Measurements from ENCODE around the gene PNMT.
A peak's percentile ranks its signal among the peaks of the same experiment; 100 is the strongest.

Gene PNMT

DNA sequence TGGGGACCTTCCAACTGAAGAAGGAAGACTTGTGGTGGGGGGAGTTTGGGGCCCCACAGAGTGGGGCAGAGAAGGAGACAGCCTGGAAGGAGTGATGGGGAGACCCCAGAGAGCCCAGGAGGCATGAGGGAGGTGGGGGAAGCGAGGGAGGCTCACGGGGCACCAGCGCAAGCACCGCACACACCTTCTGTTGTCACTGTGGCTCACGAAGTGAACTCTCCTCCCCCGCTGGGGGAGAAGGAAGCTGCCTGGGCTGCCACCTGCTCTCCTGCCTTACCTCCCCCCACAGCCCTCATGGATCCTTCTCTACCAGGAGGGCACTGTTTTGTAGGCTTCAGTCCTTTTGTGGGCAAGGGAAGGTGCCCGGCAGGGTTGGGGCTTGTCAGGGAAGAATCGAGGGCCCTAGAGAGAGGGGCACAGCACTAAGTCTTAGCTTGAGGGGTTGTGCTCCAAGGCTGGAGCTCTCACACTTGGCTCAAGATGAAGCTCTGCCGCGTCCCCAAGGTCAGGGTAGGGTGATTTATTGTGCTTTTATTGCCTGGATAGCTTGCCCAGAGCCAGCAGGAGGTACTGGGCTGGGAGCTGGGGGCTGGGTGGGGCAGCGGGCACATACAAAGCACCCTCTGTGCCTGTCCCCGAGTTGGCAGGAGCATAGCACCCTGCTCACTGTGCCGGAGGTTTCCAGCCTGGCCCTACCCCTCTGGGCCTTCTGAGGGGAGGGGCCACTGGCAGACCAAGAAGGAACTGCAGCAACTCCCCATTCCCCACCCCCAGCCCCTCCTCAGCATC, 35.9 kb upstream of the PNMT start:
- CTCF ChIA-PET, result interaction anchor here (23.3 to 28.8 kb wide), 3 partner anchors 8 to 77 kb away, joined by 781 to 822 read pairs (median 822); partner anchors contain the start of genes PPP1R1B and STARD3
- no peak for DNase-seq (ENCODE audit: low read depth, low spot score)
- POLR2A ChIA-PET, result interaction anchor here (0.8 kb wide), 1 partner anchor 9 kb away, joined by 3 read pairs; no protein-coding TSS in a partner anchor
- TF ChIP-seq, protein P1, sequence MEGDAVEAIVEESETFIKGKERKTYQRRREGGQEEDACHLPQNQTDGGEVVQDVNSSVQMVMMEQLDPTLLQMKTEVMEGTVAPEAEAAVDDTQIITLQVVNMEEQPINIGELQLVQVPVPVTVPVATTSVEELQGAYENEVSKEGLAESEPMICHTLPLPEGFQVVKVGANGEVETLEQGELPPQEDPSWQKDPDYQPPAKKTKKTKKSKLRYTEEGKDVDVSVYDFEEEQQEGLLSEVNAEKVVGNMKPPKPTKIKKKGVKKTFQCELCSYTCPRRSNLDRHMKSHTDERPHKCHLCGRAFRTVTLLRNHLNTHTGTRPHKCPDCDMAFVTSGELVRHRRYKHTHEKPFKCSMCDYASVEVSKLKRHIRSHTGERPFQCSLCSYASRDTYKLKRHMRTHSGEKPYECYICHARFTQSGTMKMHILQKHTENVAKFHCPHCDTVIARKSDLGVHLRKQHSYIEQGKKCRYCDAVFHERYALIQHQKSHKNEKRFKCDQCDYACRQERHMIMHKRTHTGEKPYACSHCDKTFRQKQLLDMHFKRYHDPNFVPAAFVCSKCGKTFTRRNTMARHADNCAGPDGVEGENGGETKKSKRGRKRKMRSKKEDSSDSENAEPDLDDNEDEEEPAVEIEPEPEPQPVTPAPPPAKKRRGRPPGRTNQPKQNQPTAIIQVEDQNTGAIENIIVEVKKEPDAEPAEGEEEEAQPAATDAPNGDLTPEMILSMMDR (IDR thresholded peaks at IDR 0.05; ENCODE audit: insufficient read depth, low read length, missing control alignments), result no peak
- no peak overlapping the region for H3K4me3 ChIP-seq (ENCODE audit: low read depth, low read length)

DNA sequence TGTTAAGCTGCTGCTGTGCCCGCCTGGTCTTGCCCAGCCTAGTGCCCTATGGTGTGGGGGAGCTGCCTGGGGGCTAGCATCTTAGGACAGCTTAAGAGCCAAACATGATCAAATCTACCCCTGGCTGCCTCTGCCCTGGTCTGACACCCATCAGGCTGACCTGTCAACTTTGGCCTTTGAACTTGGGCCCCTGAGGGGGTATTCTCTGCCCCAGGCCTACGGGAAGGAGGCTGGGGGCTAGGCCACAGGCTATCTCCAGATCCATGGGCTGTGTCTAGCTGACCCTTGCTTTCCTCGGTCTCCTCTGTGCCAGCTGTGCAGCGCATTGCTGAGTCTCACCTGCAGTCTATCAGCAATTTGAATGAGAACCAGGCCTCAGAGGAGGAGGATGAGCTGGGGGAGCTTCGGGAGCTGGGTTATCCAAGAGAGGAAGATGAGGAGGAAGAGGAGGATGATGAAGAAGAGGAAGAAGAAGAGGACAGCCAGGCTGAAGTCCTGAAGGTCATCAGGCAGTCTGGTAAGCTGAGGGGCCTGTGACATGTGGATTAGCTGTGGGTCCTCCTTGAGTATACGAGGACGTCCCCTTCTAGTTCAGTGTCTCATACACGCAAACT, 34.6 kb upstream of the PNMT start:
- TF ChIP-seq, protein P1 (IDR thresholded peaks at IDR 0.05; ENCODE audit: insufficient read depth, low read length, missing control alignments), result no peak
- POLR2A ChIA-PET, result no interaction called here
- DNase-seq (ENCODE audit: low read depth, low spot score), result no peak
- no peak overlapping the region for H3K4me3 ChIP-seq (ENCODE audit: low read depth, low read length)
- CTCF ChIA-PET, result interaction anchor here (0.9 to 28.8 kb wide), 5 partner anchors 7 to 78 kb away, joined by 4 to 822 read pairs (median 781); partner anchors contain the start of genes PPP1R1B and STARD3

DNA sequence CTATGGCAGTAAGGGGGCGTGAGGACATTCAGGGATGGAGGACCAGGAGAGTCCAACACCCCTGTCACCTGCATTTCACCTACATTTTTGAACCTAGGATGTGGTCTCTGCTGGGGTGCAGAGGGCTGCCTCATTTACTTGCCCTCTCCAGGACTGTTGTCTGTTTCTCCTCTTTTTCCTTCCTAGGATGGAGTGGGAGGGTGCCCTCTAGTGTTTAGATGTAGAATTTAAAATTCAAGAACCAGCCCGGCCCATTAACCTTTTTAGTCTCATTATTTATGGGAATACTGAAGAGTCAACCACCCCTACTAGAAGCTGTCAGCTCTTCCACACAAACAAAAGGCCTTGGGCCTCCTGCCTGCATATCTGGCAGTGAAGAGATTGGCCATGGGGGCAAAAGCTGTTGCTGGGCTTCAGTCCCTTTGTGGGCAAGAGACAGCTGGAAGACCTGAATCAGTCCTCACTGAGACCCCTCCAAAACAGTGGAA, 33.8 kb upstream of the PNMT start:
- ChIA-PET CTCF (interaction anchor here (0.6 to 28.8 kb wide), 16 partner anchors 7 to 470 kb away, joined by 3 to 822 read pairs (median 4); partner anchors contain the start of genes PPP1R1B and STARD3), POLR2A (no interaction called here)
- TF ChIP-seq, protein P1 (IDR thresholded peaks at IDR 0.05; ENCODE audit: insufficient read depth, low read length, missing control alignments), result peak; percentile 35
- DNase-seq (ENCODE audit: low read depth, low spot score), result no peak
- no peak overlapping the region for H3K4me3 ChIP-seq (ENCODE audit: low read depth, low read length)

- no peak for DNase-seq (ENCODE audit: low read depth, low spot score)
- TF ChIP-seq, protein P1 (IDR thresholded peaks at IDR 0.05; ENCODE audit: insufficient read depth, low read length, missing control alignments), result no peak
- CTCF ChIA-PET, result interaction anchor here (0.6 to 28.8 kb wide), 8 partner anchors 5 to 101 kb away, joined by 3 to 822 read pairs (median 6); partner anchors contain the start of genes PPP1R1B and STARD3
- POLR2A ChIA-PET, result no interaction called here
- H3K4me3 ChIP-seq (ENCODE audit: low read depth, low read length), result no peak overlapping the region
These were observed 32.6 kb upstream of the PNMT start for GRCh38 chr17:39635614-39636176.

DNA sequence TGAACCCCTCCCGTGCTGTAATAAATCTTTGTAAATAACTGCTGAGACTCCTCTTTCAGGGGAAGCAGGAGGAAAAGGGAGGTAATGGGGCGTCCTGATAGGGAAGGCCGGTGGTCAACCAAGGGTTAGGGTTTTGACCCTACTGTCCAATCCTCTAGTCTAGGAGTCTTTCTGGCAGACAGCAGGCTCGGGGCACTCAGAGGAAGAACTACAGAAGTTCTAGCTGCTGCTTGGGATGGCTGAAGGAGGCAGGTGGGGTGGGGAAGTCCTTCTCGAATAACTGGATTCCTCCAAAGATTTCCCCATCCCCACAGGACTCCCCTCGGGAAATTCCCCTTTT, 31.7 kb upstream of the PNMT start:
- no peak for DNase-seq (ENCODE audit: low read depth, low spot score)
- POLR2A ChIA-PET, result interaction anchor here (0.5 kb wide), 1 partner anchor 93 kb away, joined by 3 read pairs; no protein-coding TSS in a partner anchor

More for the DNA sequence above, 31.7 kb upstream of the PNMT start:
- CTCF ChIA-PET, result interaction anchor here (1.0 to 28.8 kb wide), 3 partner anchors 12 to 18 kb away, joined by 3 to 822 read pairs (median 4); partner anchors contain the start of gene PPP1R1B
- TF ChIP-seq, protein P1 (IDR thresholded peaks at IDR 0.05; ENCODE audit: insufficient read depth, low read length, missing control alignments), result no peak
- peak overlapping the region; percentile 93 for H3K4me3 ChIP-seq (ENCODE audit: low read depth, low read length)
